GM04504 (cell line): Measurements from ENCODE around the gene SDR39U1.

Experiments
- DNase-seq: peaks from one replicate; pipeline ENCODE4 v3.0.0-alpha.2; 2012; ENCODE audit warnings: low read depth

SDR39U1 gene

GRCh38 chr14:24390701-24391468, 51.7 kb downstream of the SDR39U1 start:
- DNase-seq: no peak
